ENCODE data around the gene RESP18. TPM values are rescaled to one million over a fixed set of nuclear protein-coding genes. Genes with fewer than 3 reads are reported as not detected.

The RESP18 gene
- total RNA-seq, 4 donors from 2014 or later, result not detected

DNA sequence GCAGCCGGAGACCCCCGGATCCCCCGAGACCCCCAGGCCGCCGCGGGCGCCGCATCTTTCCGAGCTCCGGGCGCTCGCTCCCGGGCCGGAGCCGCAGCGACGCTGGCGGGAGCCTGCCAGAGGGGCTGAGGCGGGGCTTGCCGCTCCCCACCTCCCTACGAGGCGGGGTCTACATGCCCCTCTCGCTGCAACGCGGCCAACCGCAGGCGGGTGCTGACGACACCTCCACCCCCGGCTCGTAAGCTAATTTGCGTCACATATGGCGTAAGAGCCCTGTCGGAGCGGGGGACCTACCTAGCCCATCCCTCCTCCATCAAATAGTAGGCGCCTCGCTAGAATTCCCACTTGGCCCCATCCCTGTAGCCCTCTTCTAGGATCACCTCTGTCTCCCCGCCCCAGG lies 23.3 kb downstream of the RESP18 start, which contains the start of gene PTPRN:
Gene PTPRN (minus strand): TSS at position 124 of the 400 bp plus-strand sequence. CDS start 69 bp downstream, at position 55.
- peak in 1 of 2 donors; percentile 53 for DNase-seq (ENCODE audit: low spot score in 2 of 2)
- H3K4me3 ChIP-seq, result no peak within 1 kb of the TSS
- peaks cover 61% of the 10 kb centered on the region for H3K27me3 ChIP-seq
- no peaks in the 10 kb centered on the region for H3K9me3 ChIP-seq
- H3K4me1 ChIP-seq, result peaks cover 6% of the 10 kb centered on the region
- WGBS, result 7% methylated on average over 15 of the region's 37 CpGs
- no peaks in the 10 kb centered on the region for H3K36me3 ChIP-seq
- TF ChIP-seq POLR2A (IDR thresholded peaks at IDR 0.05), result no peak
- no peak for TF ChIP-seq POLR2AphosphoS5 (IDR thresholded peaks at IDR 0.05)
- TF ChIP-seq EP300 (IDR thresholded peaks at IDR 0.05), result no peak
- TF ChIP-seq, protein P1, sequence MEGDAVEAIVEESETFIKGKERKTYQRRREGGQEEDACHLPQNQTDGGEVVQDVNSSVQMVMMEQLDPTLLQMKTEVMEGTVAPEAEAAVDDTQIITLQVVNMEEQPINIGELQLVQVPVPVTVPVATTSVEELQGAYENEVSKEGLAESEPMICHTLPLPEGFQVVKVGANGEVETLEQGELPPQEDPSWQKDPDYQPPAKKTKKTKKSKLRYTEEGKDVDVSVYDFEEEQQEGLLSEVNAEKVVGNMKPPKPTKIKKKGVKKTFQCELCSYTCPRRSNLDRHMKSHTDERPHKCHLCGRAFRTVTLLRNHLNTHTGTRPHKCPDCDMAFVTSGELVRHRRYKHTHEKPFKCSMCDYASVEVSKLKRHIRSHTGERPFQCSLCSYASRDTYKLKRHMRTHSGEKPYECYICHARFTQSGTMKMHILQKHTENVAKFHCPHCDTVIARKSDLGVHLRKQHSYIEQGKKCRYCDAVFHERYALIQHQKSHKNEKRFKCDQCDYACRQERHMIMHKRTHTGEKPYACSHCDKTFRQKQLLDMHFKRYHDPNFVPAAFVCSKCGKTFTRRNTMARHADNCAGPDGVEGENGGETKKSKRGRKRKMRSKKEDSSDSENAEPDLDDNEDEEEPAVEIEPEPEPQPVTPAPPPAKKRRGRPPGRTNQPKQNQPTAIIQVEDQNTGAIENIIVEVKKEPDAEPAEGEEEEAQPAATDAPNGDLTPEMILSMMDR (IDR thresholded peaks at IDR 0.05), result no peak
- no peak within 1 kb of the TSS for H3K27ac ChIP-seq

DNA sequence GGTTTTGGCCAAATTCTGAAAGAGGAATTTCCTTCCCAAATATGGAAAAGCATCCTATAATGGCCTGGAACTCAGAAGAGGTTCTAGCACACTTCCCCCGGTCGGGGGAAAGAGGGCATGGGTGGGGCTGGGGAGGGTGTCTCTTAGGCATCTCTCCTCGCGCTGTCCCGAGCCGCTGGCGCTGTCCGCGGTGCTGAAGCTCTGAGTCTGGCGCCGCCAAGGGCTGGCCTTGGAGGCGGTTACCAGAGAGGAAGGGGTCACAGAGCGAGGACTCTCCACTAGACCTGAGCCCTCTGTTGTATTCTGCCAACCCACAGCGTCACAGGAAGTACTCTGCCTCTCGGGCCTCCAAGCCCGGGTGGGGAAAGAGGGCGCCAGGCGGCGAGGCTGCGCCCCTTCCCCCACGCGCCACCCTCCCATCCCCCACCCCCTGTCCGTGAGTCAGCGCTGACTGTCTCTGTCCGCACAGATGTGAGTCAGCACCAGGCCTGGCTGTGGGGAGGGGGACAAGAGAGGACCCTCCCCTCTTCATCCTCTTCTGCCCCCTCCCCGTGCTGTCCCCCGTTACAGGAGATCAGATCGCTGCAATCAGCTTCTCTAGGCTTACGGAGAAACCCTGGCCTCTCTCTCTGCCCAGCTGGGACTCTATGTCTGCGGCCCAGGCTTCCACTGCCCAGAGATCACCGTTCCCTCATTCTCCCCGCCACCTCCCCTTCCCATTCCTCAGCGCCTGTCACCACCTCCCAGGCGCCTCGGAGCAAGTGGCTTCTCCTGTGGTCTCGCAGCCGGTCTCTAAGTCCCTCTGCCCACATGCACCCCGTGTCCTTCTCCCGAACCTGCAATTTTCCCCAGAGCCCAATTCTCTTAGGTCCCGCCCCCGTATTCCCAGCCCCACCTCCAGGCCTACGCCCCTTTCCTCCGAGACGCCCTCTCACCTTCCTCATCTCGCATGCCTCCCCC lies 24.1 kb downstream of the RESP18 start:
- Histone ChIP-seq H3K27me3 (peaks cover 68% of the 10 kb centered on the region), H3K4me3 (no peak overlapping the region), H3K9me3 (no peaks in the 10 kb centered on the region), H3K27ac (no peak overlapping the region), H3K4me1 (peaks cover 6% of the 10 kb centered on the region), H3K36me3 (no peaks in the 10 kb centered on the region)
- TF ChIP-seq POLR2AphosphoS5 (IDR thresholded peaks at IDR 0.05) (no peak), POLR2A (IDR thresholded peaks at IDR 0.05) (no peak), EP300 (IDR thresholded peaks at IDR 0.05) (no peak)
- TF ChIP-seq, protein P1 (IDR thresholded peaks at IDR 0.05), result no peak
- 6% methylated on average over 31 of the region's 45 CpGs for WGBS
- DNase-seq (ENCODE audit: low spot score in 2 of 2), result peak in 1 of 2 donors; percentile 76

DNA sequence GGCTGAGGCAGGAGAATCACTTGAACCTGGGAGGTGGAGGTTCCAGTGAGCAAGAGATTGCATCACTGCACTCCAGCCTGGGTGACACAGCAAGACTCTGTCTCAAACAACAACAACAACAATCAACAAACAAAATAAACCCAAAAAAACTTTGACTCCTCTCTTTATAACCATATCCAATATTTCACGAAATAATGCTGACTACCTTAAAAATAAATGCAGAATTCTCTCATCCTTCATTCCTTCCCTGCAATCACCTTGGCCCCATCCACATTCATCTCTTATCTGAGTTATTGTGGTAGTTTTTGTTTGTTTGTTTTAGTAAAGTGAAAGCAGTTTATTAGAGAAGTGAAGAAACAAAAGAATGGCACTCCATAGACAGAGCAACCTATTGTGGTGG lies 26.5 kb downstream of the RESP18 start:
- Histone ChIP-seq H3K27ac (no peak overlapping the region), H3K27me3 (peaks cover 79% of the 10 kb centered on the region), H3K4me3 (no peak overlapping the region), H3K4me1 (peaks cover 6% of the 10 kb centered on the region), H3K9me3 (no peaks in the 10 kb centered on the region), H3K36me3 (no peaks in the 10 kb centered on the region)
- TF ChIP-seq EP300 (IDR thresholded peaks at IDR 0.05) (no peak), POLR2A (IDR thresholded peaks at IDR 0.05) (no peak), POLR2AphosphoS5 (IDR thresholded peaks at IDR 0.05) (no peak)
- TF ChIP-seq, protein P1 (IDR thresholded peaks at IDR 0.05), result no peak
- 83% methylated on average over 1 of the region's 1 CpG for WGBS
- no peak for DNase-seq (ENCODE audit: low spot score in 2 of 2)

DNA sequence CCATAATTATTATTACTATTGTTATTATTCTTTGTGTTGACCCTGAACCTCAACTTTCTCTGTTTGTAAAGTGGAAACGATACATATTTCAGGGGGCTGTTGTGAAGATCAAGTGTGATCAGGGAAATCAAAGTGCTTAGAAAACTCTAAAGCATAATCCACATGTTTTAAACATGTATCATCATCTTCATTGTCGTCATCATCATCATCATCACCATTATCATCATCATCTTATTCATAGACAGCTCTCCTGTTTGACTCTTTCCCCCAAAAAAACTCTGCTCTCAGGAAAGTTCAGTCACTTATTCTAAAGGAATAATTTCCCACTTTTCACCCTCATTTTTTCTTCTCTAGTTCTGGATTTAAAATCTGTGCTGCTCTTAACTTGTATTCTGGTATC lies 28.3 kb downstream of the RESP18 start:
- no peak for DNase-seq (ENCODE audit: low spot score in 2 of 2)
- no peaks in the 10 kb centered on the region for H3K9me3 ChIP-seq
- H3K27me3 ChIP-seq, result peaks cover 69% of the 10 kb centered on the region
- no peak overlapping the region for H3K27ac ChIP-seq
- TF ChIP-seq, protein P1 (IDR thresholded peaks at IDR 0.05), result no peak
- no peak for TF ChIP-seq POLR2A (IDR thresholded peaks at IDR 0.05)
- no peak for TF ChIP-seq POLR2AphosphoS5 (IDR thresholded peaks at IDR 0.05)
- TF ChIP-seq EP300 (IDR thresholded peaks at IDR 0.05), result no peak
- no peak overlapping the region for H3K4me3 ChIP-seq
- no peaks in the 10 kb centered on the region for H3K36me3 ChIP-seq
- H3K4me1 ChIP-seq, result peaks cover 6% of the 10 kb centered on the region
- 63% methylated on average over 2 of the region's 2 CpGs for WGBS

DNA sequence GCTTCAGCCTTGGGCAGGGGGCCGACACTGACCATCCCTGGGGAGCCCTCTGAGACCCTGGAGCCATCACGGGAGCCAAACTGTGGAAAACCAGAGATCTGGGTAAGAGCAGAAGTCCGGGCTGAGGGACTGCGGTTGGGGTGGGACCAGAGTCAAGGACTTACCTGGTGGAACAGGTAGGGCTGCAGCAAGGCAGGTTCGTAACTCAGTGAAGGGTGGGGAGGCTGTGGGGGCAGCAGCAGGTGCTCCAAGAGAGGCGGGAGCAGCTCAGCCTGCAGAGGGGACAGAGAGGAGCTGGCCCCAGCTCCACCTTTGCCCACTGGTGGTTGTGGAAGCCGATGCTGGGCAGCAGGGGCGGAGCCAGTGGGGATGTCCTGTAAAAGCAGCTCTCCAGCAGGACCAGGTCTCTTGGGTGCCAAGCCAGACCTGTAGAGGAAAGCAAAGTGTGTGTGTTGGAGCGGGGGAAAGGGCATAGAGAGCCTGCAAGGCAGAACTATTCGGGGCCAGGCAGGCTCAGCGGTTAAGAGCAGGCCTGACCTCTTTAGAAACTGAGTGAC lies 30.1 kb downstream of the RESP18 start:
- Histone ChIP-seq H3K36me3 (no peaks in the 10 kb centered on the region), H3K27ac (no peak overlapping the region), H3K9me3 (no peaks in the 10 kb centered on the region), H3K4me1 (peaks cover 4% of the 10 kb centered on the region), H3K27me3 (peaks cover 54% of the 10 kb centered on the region), H3K4me3 (no peak overlapping the region)
- WGBS, result 67% methylated on average over 11 of the region's 11 CpGs
- DNase-seq (ENCODE audit: low spot score in 2 of 2), result peak in 1 of 2 donors; percentile 53
- TF ChIP-seq, protein P1 (IDR thresholded peaks at IDR 0.05), result no peak
- TF ChIP-seq POLR2AphosphoS5 (IDR thresholded peaks at IDR 0.05), result no peak
- TF ChIP-seq POLR2A (IDR thresholded peaks at IDR 0.05), result no peak
- TF ChIP-seq EP300 (IDR thresholded peaks at IDR 0.05), result no peak

Measured in suprapubic skin (tissue), 4 donors.